NCI-H82 treated with DMSO at 0.1 percent for 48 hours (cell line): ENCODE measurements around the gene RASAL2.

ENCODE experiments used
- DNase-seq: peaks from one replicate; lab custom pipeline; 2025; ENCODE audit not compliant: unreplicated experiment; lab: John Stamatoyannopoulos, UW

RASAL2 gene

DNA sequence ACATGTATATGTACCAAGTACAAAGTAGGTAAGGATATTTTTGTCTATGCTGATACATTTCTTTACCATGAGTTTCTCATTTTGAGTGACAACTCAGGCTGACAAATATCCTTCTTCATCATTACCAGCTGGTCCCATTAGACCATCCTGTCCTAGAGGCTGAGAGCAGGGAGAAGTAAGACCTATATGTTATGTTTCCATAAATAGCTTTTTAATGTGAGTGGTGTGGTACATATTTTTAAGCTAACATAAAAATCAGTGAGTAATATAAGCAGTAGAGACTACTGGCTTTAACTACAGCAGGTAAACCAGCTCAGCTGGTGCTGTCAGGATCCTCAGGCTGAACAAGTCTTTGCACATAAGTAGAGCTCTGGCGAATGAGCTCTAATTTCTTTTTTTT, 340.5 kb downstream of the RASAL2 start:
- DNase-seq, result no peak

DNA sequence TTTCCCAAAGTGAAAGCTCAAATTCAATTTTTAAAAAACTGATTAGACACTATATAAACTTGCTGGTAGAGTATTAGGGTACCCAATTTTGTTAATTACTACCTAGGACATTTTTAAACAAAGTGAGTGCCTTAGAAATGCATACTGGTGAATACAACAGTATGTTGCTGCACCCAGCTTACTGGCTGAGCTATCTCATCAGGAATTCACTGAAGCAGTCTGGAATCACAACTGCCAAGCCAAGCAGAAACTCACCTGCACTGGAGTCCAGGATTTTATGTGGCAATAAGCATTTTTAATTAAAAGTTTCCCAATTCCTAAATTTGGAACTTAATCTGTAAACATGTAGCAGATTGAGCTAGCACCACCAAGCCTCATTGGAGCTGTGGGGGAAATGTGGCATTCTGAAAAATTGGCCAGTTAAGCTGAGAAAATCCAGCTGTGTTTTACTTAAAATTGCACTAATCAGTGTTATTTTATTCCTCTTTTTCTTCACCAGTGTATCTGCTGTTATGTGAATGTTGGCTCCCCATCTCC, 341.1 kb downstream of the RASAL2 start:
- no peak for DNase-seq

DNA sequence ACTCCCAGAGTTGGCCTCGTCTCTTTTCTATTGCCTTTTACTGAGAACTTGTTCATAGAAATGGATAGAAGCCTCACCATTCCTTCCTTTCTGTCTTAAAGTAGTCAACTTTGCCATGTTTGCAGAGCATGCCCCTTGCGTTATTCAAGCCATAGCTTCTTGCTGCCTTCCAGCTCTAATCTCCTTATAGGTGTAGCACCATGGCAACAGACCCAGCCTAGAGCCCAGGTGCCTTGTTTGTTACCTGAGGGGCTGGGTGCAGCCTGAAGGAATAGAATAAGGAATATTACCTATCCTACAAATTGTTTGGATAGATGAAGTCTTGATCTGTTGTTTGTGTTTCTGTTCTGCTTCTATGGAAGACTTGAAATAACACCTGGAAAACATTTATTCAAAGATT, 343.0 kb downstream of the RASAL2 start:
- DNase-seq, result no peak

DNA sequence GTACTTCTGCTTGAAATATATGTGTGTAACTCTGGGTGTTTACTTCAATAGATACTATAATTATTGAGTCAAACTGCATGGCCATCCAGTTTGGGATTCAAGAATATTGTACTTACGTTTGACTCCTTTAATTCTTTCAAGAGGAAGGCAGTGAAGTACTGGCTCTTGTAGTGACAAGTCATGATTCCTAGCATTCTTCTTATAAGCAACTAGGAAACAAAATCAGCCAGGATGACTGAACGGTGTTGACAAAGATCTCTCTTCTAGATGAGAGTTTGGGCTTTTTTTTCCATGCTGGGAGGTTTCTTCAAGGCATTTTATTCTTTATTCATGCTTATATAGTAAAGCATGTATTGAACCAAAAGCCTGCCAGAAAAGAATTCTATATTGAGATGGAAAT, 344.5 kb downstream of the RASAL2 start:
- no peak for DNase-seq

DNA sequence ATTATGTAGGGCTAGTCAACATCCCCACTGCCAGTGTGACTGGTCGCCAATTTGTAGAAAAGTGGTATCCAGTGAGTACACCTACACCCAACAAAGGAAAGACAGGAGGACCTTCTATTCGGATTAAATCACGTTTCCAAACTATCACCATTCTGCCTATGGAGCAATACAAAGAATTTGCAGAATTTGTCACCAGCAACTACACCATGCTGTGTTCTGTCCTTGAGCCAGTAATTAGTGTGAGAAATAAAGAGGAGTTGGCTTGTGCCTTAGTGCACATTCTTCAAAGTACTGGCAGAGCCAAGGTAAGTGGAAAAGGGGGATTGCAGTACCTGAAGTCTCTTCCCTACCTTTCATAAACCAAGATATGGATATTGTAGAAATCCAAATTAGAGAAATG, 349.0 kb downstream of the RASAL2 start:
- no peak for DNase-seq

DNA sequence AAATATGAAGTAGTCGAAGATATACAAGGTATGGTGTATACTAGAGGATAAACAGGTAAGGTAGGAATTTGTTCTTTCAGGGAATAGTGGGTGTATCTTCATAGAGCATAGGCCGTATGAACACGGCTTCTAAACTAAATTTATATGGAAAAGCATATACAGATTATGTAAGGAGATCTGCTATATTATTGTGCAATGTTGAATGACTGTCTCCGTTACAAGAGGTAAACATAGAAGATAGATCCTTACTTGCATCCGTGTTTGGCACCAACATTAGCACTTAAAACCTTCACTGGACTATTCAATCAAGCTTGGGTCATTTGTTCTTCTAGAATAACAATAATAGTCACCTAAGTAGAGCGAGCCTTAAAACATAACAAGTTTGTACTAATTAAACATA, 357.0 kb downstream of the RASAL2 start:
- no peak for DNase-seq

DNA sequence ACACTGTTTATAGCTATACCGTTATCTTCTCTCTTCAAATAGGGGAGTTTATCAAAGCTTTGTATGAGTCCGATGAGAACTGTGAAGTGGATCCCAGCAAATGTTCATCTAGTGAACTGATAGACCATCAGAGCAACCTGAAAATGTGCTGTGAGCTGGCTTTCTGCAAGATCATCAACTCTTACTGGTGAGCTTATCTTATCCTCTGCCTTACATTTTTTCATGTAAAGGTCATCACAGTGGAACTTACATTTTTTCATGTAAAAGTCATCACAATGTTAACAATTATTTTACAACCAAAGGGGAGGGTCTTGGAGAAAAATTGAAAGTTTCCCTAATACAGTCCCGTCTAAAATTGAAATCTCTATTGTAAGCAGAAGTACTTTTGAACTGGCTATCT, 357.6 kb downstream of the RASAL2 start:
- no peak for DNase-seq

DNA sequence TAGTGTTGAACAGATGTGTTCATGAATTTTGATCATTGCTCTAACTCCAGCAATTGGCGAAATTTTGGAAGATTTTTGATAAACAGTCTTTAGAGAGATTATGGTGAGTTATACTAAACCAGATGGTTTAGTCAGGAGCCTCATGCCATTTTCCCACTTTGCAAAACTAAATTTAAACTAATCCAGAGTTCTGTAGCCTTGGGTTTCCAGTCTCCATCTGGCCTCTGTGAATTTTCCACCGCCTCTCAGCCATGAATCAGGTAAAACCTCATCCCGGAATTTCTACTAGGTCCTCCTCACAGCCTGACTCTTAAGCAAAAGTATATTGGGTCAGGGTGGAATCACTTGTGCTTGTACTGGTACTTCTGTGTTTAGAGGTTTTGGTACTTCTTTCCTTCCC, 358.1 kb downstream of the RASAL2 start:
- DNase-seq, result no peak

DNA sequence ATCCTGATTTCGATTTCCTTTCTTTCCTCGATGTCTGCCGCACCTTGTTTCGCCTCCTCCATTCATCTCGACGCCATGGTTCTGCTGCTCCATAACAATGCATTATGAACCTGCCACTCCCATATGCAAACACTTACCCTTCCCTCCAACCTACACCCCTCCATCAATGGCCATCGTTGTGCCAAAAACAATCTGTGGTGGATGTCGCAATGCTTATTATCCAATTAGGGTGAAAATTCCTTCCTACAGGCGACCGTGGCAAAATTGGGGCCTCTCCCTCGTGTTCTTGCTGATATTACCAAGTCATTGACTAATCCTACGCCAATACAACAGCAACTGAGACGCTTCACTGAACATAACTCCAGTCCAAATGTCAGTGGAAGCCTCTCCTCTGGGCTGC, 362.6 kb downstream of the RASAL2 start:
- DNase-seq, result no peak

DNA sequence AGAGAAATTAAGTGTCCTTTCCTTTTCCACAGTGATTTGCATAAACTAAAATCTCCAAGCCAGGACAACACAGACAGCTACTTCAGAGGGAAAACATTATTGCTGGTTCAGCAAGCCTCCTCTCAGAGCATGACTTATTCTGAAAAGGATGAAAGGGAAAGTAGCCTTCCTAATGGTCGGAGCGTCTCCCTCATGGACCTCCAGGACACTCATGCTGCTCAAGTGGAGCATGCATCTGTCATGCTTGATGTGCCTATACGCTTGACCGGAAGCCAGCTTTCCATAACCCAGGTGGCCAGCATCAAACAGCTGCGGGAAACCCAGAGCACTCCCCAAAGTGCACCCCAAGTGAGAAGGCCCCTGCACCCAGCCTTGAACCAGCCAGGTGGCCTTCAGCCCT, 363.7 kb downstream of the RASAL2 start:
- no peak for DNase-seq

DNA sequence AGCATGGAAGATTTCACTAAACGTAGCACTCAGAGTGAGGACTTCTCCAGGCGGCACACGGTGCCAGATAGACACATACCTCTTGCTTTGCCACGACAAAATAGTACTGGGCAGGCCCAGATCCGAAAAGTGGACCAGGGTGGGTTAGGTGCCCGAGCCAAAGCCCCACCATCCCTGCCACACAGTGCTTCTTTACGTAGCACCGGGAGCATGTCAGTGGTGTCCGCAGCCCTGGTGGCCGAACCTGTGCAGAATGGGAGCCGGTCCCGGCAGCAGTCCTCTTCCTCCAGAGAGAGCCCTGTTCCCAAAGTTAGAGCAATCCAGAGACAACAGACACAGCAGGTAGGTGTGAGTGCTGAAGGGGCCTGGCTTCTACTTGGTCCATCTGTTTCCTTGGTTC, 364.3 kb downstream of the RASAL2 start:
- peak; percentile 13 for DNase-seq

DNA sequence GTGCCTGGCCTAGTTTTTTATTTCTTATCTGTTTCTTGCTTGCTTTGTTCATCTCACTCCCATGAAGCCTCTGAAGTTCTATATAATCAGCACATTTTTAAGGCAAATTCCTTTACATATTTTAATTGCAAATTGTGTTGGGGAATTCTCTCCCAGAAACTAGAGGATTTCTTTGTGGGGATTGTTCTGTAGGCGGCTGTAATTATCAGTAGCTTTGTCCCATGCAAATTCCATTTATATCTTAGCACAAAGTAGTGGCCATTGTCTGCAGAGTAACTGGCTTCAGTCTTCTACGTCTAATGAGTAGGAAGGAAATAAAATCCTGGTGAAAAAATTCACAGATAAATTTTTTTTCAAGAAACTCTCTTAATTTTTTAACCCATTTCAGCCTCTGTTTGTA, 367.2 kb downstream of the RASAL2 start:
- DNase-seq, result no peak

DNA sequence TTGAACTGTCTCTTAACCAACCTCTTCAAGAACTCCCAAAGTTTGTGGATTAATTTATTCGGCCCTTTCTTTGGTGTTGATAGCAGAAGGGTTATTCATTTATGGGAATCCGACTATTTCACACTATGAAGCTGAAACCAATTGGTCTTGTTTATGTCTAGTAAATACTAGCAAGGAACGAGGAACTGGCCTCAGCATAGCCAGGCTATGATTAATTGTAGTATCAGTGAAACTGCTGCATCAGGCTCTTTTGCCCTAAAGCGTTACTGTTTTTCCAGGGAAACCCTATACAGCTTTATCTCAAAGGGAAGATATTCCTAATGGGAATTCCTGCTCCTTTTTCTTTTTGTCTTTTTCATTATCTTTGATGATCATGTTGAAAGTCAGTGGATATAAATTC, 367.8 kb downstream of the RASAL2 start:
- DNase-seq, result no peak

DNA sequence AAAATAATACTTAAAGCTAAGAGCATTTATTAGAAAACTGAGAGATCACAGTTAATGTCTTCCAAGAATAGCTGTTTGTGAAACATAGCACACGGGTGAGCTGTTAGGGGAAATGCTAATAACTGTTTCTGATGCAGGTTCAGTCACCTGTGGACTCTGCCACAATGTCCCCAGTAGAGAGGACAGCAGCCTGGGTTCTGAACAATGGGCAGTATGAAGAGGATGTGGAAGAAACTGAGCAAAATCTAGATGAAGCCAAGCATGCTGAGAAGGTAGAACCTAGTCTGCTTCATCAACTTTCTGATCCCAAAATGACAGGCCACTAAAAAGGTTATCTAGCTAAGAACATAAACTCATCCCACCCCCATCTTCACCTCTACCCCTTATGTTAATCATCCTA, 370.2 kb downstream of the RASAL2 start:
- DNase-seq, result no peak

DNA sequence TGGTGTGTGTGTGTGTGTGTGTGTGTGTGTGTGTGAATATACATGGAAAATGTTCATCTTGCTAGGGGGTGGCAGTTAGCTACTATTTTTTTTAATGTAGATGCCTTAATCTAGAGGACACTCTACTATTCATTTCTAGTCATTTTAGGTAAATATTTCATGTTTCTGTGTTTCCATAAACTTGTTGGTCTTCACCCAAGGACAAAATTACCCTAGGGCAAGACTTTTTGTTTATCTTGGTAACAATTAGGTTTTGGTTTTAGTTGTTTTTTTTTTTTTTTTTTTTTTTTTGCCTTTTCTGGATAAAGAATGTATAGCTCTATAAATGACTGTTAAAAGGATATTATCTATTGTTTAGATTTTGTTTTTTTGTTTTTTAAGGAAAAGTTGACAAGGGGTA, 370.7 kb downstream of the RASAL2 start:
- no peak for DNase-seq

DNA sequence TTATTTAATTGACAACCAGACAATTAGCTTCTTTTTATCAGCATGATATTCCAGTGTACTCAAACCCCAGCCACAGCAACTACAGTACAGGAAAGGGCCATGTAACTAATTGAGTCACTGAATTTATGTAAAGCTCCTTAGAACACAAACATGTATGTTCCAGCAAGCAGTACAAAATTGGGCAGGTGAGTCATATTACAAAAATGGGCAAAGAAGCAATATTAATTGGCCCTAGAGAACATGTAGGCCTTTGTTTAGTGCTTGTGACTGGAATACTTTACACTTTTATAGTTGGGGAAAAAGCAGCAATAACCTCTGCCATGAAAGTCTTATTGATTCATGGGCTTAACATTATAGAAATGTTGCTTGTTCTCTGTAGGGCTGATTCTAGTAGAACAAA, 371.1 kb downstream of the RASAL2 start:
- DNase-seq, result no peak

DNA sequence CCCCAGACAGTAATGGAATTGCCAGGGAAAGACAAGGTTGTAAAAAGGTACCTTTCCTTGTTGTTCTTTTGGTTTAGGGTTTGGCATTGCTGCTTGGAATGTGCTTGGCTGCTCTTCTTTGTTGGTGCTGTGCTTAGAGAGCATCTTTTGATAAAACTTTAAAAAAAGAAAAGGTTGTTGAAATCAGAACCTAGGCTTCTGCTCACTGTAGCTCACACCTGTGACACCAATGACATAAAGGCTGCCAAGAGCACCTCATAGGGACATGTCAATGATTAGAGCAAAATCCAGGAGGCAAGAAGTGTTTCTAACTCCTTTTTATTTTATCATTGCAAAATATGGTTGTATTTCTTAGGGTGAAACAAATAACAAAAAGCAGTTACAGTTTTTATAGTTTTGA, 373.9 kb downstream of the RASAL2 start:
- DNase-seq, result no peak

DNA sequence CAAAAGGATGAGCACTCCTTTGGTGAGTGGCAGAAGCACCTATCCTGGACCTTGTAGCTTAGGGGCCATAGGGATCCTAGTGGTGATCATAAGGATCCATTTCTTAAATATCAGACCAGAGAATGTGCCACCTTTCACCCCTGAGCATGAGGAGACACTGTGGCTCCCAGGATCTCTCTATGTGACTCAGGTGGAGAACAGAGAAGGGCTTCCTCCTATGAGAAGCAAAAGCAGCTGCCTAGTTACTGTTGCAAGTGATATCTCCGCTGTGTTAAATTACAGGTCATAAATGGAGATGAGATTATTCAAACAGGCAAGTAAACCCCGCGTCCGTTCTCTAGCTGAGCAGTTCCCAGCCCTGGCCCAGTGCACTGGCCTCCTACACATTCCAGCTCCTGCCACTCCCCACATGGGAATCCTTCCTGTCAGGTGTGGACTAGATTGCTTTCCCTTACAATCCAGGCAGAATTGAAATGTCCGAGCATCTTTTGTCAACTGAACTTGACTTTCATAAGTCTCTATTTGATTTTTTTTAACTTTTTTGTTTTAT, 376.6 kb downstream of the RASAL2 start:
- no peak for DNase-seq

DNA sequence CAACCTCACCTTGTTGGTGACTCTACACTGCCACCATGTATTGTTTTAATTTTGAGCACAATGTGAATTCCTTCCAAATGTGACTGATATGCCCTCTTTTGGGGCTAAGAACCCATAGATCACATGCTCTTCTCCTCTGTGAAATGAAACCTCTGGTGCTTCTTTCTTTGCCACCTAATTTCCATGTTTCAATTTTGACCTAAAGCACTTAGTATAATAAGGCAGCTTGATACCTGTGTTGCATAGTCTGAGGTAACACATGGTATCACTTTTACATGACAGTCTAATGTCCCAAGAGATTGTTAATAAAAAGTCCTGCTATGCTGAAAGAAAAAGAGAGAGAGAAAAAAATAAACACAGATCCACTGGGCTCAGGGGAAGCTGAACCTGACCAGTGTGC, 378.6 kb downstream of the RASAL2 start:
- DNase-seq, result no peak

DNA sequence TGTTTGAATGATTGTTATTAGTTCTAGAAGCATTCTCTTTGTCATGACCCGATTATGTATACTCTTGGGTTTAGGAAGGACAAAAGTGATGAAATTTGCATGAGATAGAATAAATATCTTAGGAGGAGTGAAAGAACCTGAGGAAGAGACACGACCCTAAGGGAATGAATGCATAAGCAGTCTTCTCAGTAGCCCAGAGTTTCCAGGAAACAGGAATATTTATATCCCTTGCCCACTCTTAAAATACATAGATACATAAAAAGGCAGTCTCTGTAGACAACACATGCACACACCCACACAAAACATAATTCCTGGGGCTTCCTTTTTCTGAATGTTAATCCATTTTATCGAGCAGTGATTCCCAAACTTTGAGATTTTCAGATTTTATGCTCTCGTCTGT, 383.5 kb downstream of the RASAL2 start:
- no peak for DNase-seq

DNA sequence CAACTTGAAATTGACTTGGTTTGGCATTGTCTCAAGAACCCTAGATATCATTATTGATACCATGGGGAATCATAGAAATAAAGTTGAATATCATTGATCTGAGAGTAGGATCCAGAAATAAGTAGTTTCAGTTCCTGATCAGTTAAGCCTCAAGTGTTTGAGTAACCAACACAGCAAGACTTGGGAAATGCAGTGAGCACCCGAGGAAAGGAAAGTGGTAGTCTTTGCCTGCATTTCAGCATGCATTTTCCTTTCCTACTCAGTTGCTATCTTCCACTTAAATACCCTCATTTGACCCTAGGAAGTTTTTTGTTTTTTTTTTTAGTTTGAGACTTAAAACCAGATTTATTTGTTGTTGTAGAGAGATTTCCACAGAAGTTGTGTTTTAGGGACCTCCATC, 383.9 kb downstream of the RASAL2 start:
- DNase-seq, result no peak

DNA sequence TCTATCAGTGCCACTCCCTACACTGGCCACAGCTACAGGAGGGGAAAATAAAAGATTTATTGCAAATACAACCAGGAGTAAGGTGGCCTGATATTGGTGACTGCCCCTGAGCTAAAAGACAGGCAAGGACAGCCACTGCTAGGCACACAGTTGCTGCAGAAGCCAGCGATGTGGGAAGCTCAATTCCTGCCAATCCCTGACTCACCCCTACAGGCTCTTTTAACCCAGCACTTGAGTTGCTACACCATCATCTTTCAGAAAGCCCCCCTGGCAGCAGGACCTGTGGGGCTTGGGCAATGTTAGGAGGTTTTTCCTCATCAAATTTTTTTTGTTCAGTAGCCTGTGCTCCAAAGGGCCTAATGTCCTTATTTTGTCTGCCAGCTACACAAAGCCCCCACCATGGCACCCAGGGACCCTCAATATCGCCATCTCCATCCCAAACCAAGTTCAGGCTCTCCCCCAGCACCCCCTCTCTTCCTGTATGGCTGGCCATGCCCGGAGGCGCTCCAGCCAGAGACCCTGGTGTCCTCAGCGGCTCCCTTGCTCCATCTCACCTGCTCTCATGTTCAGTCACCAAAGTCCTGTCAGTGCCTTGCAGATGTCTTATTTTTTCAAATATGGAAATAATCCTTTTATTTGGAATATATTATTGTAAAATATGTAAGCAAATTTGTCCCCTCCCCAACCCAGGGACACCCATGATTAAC, 389.5 kb downstream of the RASAL2 start:
- no peak for DNase-seq

DNA sequence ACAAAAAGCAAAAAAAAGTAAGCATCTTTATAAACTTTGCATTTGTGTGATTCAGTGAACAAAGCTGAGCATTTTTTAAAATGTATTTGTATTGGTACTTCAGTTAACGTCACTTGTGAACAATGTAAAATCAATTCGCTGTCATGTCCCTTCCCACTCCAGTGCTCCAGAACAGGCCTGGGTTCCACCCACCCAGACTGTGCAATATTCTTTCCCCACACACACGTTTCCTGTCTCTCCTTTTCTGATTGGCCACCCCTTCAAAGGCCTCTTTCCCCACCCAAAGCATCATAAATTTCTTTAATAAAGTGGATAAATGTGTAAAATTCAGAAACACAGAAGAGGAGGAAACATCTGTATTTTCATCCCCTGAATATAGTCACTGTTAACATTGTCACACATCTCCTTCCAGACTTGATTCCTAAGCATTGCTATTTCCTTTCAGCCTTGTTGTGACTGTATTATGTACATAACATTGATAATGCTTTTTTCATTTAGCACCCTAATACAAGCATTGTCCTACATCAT, 390.9 kb downstream of the RASAL2 start:
- no peak for DNase-seq
